GM18861 (cell line): ENCODE measurements around the gene MAPK8IP2.
"Not testable (repeated sequence)": the region's sequence is repeated elsewhere in the genome, so short reads cannot be mapped to it uniquely, and the experiment has no call there.

ENCODE experiments used
- ATAC-seq: cut with Tn5 transposase; IDR thresholded peaks from one replicate; pipeline ENCODE4 v1.9.1; 2021; ENCODE audit not compliant: unreplicated experiment

The MAPK8IP2 gene

DNA sequence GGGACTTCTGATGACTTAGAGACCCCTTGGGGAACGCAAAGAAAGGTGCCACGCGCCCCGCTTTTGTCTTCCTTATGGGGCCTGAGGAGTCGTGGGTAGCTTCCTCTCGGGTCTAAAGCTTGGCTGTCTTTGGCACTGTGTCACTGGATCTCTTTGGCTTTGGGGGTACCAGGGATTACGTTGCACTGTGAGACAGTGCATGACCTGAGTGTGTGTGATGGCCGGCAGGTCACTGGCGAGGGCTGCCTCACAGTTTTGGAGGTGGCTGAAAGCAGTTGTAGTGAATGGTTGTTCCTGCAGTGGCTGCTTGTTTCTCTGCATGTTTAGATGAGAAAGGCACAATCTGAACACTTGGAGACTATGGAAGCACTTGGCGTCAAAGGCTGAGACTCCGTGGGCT, 33.2 kb downstream of the MAPK8IP2 start:
- ATAC-seq, result no peak

DNA sequence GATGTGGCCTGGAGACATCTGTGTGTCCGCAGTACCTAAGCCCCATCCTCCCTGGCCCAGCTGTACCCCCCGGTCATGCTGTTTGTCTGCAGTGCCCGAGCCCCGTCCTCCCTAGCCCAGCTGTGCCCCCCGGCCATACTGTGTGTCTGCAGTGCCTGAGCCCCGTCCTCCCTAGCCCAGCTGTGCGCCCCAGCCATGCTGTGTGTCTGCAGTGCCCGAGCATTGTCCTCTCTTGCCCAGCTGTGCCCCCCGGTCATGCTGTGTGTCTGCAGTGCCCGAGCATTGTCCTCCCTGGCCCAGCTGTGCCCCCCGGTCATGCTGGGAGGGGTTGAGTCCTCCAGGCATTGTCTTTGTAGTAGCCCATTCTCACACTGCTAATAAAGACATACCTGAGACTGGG, 35.0 kb downstream of the MAPK8IP2 start:
- no peak for ATAC-seq

DNA sequence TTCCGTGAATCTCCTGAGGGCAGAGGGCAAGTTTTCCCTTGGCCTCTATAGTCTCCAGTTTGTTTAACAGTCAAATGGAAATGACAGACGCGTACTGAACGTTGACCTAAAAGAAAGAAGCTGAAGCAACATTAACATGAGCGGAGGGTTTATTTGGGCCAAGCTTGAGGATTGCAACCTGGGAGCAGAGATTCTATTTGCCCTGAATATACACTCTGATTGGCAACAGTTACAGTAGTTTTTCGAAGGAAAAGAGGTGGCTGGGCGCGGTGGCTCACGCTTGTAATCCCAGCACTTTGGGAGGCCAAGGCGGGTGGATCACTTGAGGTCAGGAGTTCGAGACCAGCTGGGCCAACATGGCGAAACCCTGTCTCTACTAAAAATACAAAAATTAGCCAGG, 39.7 kb downstream of the MAPK8IP2 start:
- not testable (repeated sequence) for ATAC-seq

DNA sequence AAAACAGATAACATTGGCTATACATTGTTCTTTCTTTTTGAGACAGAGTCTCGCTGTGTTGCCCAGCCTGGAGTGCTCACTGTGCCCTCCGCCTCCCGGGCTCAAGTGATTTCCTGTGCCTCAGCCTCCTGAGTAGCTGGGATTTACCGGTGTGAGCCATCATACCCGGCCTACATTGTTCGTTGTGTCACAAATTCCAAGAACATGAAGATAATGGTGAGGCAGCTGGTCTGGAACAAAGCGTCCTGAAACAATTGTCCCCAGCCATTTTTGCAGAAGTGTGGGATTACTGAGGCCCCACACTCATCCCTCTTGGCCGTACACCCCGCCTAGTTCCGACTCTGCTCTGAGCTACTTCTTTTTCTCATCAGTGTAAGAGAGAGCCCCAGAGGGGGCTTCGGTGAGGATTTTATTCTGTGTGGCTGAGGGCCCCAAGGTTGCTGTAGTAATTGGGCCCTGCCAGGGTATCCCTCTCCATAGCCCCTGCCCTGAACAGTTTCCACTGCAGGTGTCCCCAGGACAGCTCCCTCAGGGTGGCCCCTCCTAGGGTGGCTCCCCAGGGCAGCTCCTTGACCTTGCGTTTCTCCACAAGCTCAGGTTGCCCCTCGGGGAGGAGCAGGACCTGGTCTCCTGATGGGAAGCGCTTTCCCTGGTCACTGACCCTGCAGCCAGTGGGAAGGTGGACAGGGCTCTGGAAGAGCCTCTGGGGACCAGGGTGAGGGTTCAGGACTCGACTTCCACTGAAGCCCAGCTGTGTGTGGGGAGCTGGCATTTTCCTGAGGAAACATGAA, 40.5 kb downstream of the MAPK8IP2 start:
- ATAC-seq, result no peak

DNA sequence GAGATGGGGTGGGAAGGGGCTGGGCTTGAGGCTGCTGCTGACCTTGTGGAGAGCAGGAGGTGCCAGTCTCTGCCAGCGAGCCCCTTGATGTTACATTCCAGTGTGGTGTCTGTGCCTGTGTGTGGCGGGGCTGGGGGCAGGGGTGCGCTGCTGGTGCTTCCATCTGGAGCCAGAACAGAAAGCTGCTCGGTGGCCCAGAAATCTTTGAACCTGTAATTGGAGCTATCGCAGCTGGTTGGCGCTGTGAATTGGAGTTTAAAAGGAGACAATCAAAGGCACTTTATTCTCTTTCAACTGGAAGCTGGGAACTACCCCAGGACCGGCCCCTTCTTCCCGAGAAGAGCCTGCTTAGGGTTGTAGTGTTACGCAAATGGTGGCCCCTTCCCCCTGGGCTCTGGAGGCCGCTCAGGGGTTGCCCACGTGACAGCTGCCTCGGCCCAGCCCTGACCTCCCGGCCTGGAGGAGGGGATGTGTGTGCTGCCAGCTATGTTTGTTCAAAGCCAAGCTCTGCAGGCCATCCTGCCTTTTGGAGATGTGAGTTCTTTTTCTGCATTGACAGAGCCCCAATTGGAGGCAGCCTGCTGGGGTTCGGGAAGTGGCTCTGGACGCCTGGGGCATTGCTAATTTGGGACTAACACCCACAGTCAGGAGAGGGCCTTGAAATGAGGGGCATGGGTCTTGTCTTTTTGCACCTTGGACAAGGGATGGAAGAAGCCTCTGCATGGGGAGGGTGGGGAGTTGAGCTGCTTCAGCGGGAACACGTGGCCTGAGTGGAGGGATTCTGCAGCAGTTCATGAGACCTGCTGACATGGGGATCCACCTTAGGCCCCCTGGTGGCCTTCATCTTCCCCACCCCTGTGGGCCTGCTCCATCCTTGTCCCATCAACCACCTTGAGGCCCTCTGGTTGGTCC, 41.4 kb downstream of the MAPK8IP2 start:
- no peak for ATAC-seq

DNA sequence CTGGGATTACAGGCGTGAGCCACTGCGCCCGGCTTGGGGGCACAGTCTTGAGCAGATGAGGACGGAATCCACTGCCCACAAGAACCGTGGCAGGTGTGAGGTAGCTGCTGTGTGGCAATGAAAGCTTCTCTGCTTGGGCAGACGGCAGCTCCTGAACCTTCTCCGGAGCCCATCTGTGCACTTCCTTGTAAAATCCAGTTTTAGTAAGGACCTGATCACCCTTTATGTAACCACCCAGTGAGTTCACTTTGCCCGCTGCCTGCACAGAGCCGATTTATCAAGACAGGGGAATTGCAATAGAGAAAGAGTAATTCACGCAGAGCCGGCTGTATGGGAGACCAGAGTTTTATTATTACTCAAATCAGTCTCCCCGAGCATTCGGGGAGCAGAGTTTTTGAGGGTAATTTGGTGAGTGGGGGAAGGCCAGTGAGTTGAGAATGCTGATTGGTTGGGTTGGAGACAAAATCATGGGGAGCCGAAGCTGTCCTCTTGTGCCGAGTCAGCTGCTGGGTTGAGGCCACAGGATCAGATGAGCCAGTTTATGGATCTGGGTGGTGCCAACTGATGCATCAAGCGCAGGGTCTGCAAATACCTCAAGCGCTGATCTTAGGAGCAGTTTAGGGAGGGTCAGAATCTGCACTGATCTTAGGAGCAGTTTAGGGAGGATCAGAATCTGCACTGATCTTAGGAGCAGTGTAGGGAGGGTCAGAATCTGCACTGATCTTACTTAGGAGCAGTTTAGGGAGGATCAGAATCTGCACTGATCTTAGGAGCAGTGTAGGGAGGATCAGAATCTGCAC, 42.6 kb downstream of the MAPK8IP2 start:
- not testable (repeated sequence) for ATAC-seq

DNA sequence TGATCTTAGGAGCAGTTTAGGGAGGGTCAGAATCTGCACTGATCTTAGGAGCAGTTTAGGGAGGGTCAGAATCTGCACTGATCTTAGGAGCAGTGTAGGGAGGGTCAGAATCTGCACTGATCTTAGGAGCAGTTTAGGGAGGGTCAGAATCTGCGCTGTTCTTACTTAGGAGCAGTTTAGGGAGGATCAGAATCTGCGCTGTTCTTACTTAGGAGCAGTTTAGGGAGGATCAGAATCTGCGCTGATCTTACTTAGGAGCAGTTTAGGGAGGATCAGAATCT, 43.2 kb downstream of the MAPK8IP2 start:
- ATAC-seq, result not testable (repeated sequence)

DNA sequence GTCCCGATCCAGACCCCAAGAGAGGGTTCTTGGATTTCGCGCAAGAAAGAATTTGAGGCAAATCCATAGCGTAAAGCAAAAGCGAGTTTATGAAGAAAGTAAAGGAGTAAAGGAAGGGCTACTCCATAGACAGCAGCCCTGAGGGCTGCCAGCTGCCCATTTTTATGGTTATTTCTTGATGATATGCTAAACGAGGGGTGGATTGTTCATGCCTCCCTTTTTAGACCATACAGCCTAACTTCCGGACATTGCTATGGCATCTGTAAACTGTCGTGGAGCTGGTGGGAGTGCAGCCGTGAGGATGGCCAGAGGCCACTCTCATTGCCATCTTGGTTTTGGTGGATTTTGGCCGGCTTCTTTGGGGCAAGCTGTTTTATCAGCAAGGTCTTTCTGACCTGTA, 52.7 kb downstream of the MAPK8IP2 start:
- no peak for ATAC-seq

DNA sequence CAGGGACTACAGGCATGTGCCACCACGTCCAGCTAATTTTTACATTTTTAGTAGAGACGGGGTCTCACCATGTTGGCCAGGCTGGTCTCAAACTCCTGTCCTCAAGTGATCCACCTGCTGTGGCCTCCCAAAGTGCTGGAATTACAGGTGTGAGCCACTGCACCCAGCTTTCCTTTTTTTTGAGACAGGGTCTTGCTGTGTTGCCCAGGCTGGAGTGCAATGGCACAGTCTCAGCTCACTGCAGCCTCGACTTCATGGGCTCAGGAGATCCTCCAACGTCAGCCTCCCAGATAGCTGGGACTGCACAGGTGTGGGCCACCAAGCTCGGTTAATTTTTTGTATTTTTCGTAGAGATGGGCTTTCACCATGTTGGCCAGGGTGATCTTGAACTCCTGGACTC, 54.1 kb downstream of the MAPK8IP2 start:
- ATAC-seq, result not testable (repeated sequence)

DNA sequence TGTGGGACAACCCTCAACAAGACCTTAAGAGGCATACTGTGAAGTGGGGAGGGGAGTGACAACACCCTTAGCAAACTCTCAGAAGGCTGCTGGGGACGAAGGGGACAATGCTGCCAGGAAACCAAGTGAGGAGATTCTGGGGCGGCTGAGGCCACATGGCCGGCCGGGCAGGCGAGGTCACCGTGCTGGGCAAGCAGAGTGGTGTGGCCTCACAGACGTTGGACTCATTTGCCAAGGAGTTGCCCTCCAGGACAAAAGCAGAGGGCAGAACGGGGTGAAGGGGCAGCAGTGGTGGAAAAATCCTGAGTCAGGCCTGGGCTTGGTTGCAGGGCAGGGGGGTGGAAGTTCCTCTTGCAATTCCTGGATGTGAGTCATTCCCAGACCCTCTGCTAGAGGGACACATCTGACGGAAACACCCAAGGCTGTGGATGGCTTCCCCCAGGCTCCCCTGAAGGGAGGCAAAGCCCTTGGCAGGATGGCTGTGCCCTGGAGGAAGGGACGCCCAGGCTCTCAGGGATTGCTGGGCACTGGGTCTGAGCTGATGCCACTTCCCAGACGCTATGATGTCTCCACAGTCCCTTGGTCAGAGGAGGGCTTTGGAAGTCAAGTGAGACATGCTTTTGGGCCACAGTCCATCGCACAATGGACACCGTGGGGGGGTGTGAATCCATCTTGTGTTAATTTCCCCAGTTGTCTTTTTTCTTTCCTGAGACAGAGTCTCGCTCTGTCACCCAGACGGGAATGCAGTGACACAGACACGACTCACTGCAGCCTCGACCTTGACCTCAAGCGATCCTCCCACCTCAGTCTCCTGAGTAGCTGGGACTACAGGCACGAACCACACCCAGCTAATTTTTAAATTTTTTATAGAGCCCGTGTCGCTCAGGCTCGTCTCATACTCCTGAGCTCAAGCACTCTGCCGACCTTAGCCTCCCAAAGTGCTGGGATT, 55.8 kb downstream of the MAPK8IP2 start:
- ATAC-seq, result no peak

DNA sequence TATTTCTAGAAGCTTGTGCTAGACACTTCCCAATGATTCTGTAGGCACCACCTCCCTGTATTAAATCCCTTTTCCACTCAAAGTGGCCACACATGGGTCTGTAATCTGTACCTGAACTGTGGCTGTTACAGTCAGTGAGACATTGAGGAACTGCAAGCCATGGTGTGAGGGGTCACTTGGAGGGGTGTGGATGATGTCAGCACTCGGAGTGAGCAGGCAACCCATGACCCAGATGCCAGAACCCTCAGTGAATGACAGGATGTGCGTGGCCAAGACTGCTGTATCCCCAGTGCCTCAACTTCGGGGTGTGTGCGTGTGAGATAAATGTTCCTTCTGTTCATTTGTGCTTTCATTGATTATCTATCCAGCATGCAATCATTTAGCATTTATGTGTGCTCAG, 57.3 kb downstream of the MAPK8IP2 start:
- no peak for ATAC-seq

DNA sequence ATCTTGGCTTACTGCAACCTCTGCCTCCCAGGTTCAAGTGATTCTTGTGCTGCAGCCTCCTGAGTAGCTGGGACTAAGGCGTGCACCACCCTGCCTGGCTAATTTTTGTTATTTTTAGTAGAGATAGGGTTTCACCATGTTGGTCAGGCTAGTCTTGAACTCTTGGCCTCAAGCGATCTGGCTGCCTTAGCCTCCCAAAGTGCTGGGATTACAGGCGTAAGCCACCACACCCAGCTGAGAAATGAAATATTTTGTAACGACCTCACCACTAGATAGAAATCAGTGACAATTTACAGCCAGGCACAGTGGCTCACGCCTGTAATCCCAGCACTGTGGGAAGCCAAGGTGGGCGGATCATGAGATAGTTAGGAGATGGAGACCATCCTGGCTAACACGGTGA, 59.1 kb downstream of the MAPK8IP2 start:
- ATAC-seq, result not testable (repeated sequence)

DNA sequence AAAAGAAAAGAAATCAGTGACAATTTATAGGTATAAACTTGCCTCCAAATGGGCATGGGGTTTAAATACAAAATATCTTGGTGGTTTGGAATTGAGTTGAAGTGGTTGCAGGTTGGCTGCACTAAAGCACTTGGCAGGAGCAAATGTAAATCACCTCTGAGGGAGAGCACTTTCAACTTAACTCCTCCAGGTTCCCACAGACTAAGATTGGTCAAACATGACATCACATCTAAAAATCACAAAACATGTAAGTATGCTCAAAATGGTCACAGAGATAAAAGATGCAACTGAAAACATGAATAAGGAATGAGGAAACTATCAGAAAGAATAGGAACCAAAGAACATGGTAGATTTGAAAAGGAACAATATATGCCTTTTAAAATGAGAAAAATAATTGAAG, 59.7 kb downstream of the MAPK8IP2 start:
- no peak for ATAC-seq
